MCF 10A (cell line): ENCODE results near the gene KRT7. TPM values are rescaled to one million over a fixed set of nuclear protein-coding genes. Genes with fewer than 3 reads are reported as not detected.

Experiments used
- BruUV-seq: library from RNA; stranded (reverse); fragments of 400-500 nt; replicated peaks from 2 replicates; lab custom pipeline; 2021; lab: Mats Ljungman, UMichigan
- CTCF ChIA-PET: fragments of 300-600 bp; sonication (Branson Sonifier 250); formaldehyde crosslinking; extraction: SDS; loops from one replicate; lab custom pipeline; 2021; ENCODE audit warnings: antibody characterized with exemption, inconsistent platforms; lab: Yijun Ruan, JAX
- POLR2A ChIA-PET: fragments of 300-600, 350-650 bp; sonication (Branson Sonifier 250); formaldehyde crosslinking; extraction: SDS; loops from one replicate; lab custom pipeline; 2020; ENCODE audit warnings: antibody characterized with exemption, inconsistent platforms; lab: Yijun Ruan, JAX
- DNase-seq: peaks from one replicate; pipeline ENCODE4 v3.0.0-alpha.2; 2018; ENCODE audit not compliant: unreplicated experiment
- H3K27ac Mint-ChIP-seq: one replicate; pipeline ENCODE4 v1.8.0; 2022; ENCODE audit warnings: mild to moderate bottlenecking, low read depth, mixed read lengths; ENCODE audit not compliant: unreplicated experiment
- H3K27me3 Mint-ChIP-seq: one replicate; pipeline ENCODE4 v1.8.0; 2022; ENCODE audit warnings: mixed read lengths; ENCODE audit not compliant: insufficient read depth, unreplicated experiment
- H3K36me3 Mint-ChIP-seq: one replicate; pipeline ENCODE4 v1.8.0; 2022; ENCODE audit warnings: mild to moderate bottlenecking, moderate library complexity, mixed read lengths; ENCODE audit not compliant: insufficient read depth, unreplicated experiment
- H3K4me1 Mint-ChIP-seq: one replicate; pipeline ENCODE4 v1.8.0; 2022; ENCODE audit warnings: mixed read lengths; ENCODE audit not compliant: insufficient read depth, unreplicated experiment
- H3K4me3 Mint-ChIP-seq: one replicate; pipeline ENCODE4 v1.8.0; 2022; ENCODE audit warnings: mild to moderate bottlenecking, moderate library complexity, mixed read lengths; ENCODE audit not compliant: unreplicated experiment
- H3K9me3 Mint-ChIP-seq: one replicate; pipeline ENCODE4 v1.8.0; 2022; ENCODE audit warnings: mixed read lengths; ENCODE audit not compliant: unreplicated experiment
- CTCF ChIP-seq: fragments of 200-600 bp; IDR thresholded peaks from one replicate; pipeline ENCODE4 v1.8.0; 2022; ENCODE audit warnings: antibody characterized with exemption, mild to moderate bottlenecking; ENCODE audit not compliant: unreplicated experiment
- intact Hi-C: fragments of 100-400 bp; cut with micrococcal nuclease; formaldehyde crosslinking; loops from 2 replicates; pipeline ENCODE4 v1.14.1; 2022
- total RNA-seq: library from RNA; stranded (reverse); gene quantifications from 2 replicates; pipeline ENCODE4 v1.2.3, GENCODE V29; 2022

KRT7 gene
- total RNA-seq, 1 experiment from 2014 or later, result 3,360 TPM

GRCh38 chr12:52230364-52231281 is 2.4 kb upstream of the KRT7 start:
- peak; percentile 86 for DNase-seq
- Mint-ChIP-seq H3K27ac (peak overlapping the region; percentile 91), H3K27me3 (no peaks in the 10 kb centered on the region), H3K9me3 (peaks cover 8% of the 10 kb centered on the region), H3K4me3 (peak overlapping the region; percentile 91), H3K4me1 (peaks cover 54% of the 10 kb centered on the region), H3K36me3 (peaks cover 14% of the 10 kb centered on the region)
- ChIA-PET CTCF (interaction anchor here (0.7 to 8.0 kb wide), 6 partner anchors 9 to 637 kb away, joined by 3 to 70 read pairs (median 6); no protein-coding TSS in a partner anchor), POLR2A (interaction anchor here (0.7 to 4.9 kb wide), 10 partner anchors 8 to 776 kb away, joined by 3 to 28 read pairs (median 4); partner anchors contain the start of gene EIF4B)
- intact Hi-C loops, result loop anchor here (5.0 kb wide), 1 partner anchor 142 kb away; no protein-coding TSS in a partner anchor
- TF ChIP-seq CTCF, result no peak
- no TSS peak for BruUV-seq

DNA sequence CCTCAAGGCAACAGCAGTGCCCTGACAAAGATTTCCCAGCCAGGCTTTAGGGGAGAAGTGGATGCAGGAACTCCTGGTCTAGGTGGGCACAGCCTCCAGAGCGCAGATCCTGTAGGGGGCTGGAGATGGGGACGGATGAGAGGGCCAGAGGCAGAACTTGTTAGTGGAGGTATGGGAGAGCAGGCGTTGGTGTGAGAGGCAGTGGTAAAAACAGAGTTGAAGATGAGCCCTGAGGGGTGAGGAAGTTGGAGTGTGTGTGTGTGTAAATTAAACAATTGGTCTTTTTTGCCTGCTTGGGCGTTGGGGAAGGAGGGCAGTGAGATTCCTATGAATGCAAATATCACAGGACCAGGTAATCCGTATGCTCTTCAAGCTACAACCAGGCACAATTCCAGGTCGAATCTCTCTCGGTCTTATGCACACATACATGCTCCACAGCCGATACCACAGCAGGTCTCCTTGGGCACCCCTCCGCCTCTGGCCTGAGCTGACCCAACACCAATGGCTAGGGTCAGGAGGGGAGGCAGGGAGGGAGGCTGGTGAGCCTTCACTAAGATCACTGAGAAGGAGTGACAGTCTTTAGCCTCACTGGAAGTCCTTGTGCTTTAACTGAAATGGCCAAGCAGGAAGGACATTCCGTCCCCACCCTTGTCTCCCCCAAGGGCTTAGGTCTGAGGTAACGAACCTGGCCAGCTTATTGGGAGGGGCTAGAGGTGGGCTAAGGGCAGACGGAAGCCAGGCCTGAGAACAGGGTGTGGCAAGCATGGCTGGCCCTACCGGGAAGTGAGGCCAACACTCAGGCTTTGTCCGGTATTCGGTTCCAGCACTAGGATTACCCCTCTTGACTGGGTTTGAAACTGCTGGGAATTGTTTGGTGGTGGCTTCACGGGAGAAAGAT is 1.5 kb upstream of the KRT7 start:
- peak overlapping the region; percentile 91 for H3K27ac Mint-ChIP-seq
- no peak for TF ChIP-seq CTCF
- no TSS peak for BruUV-seq
- DNase-seq, result peak; percentile 88
- H3K4me1 Mint-ChIP-seq, result peaks cover 57% of the 10 kb centered on the region
- peaks cover 2% of the 10 kb centered on the region for H3K9me3 Mint-ChIP-seq
- H3K27me3 Mint-ChIP-seq, result no peaks in the 10 kb centered on the region
- peak overlapping the region; percentile 91 for H3K4me3 Mint-ChIP-seq
- peaks cover 24% of the 10 kb centered on the region for H3K36me3 Mint-ChIP-seq
- ChIA-PET POLR2A (interaction anchor here (0.6 to 4.9 kb wide), 15 partner anchors 8 to 290 kb away, joined by 3 to 28 read pairs (median 4); partner anchors contain the start of gene KRT6A), CTCF (interaction anchor here (0.6 to 8.0 kb wide), 6 partner anchors 10 to 88 kb away, joined by 3 to 70 read pairs (median 9); no protein-coding TSS in a partner anchor)
- intact Hi-C loops, result loop anchor here (2.0 to 5.0 kb wide), 2 partner anchors 49 to 141 kb away; no protein-coding TSS in a partner anchor

DNA sequence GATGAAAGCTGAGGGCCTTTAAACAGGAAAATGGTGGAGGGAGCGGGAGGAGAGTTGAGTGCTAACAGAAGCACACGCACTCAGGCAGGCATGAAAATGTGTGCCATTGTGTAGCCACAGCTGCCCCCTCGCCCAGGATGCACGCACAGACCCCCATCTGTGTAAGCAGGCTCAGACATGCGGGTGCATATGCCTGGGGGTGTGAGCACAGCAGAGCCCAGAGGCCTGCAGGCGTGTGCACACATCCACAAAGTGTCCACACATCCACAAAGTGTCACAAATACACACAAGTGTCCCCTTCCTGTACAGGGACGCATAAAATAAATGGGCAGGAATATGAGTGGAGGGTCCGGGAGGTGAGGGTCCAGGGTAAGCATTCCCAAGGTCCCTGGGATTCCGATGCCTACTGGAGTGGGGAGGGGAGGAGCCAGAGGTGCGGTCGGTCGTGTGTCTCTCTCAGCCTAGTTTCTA is 805 bp upstream of the KRT7 start:
- Mint-ChIP-seq H3K36me3 (peaks cover 31% of the 10 kb centered on the region), H3K27ac (peak overlapping the region; percentile 91)
- DNase-seq, result no peak

More for the DNA sequence above, 805 bp upstream of the KRT7 start:
- ChIA-PET POLR2A (interaction anchor here (0.8 to 4.9 kb wide), 17 partner anchors 11 to 261 kb away, joined by 3 to 28 read pairs (median 5); partner anchors contain the start of gene KRT6A), CTCF (interaction anchor here (0.8 to 8.0 kb wide), 7 partner anchors 8 to 88 kb away, joined by 3 to 70 read pairs (median 6); partner anchors contain the start of gene KRT80)
- Mint-ChIP-seq H3K4me3 (peak overlapping the region; percentile 91), H3K9me3 (no peaks in the 10 kb centered on the region), H3K27me3 (no peaks in the 10 kb centered on the region), H3K4me1 (peaks cover 64% of the 10 kb centered on the region)
- BruUV-seq, result TSS peak; percentile 74
- no peak for TF ChIP-seq CTCF
- intact Hi-C loops, result loop anchor here (2.0 to 5.0 kb wide), 2 partner anchors 49 to 140 kb away; no protein-coding TSS in a partner anchor
